Measurements from ENCODE around the gene CDON. TPM values are rescaled to one million over a fixed set of nuclear protein-coding genes. Genes with fewer than 3 reads are reported as not detected.

The CDON gene
- total and polyA plus RNA-seq, 8 donors: 0.80 to 10.7 (median 2.9) TPM

- intact Hi-C loops (cut with DNase I): no loop called here
- WGBS, 2 donors: 76 to 83% methylated on average over 4 of the region's 4 CpGs
- DNase-seq (no peak), ATAC-seq (peak in 1 of 4 donors; percentile 5), FAIRE-seq (no peak)
- Histone ChIP-seq H3K4me3 (no peak overlapping the region), H3K9me3 (no peaks in the 10 kb centered on the region), H3K4me1 (peaks cover 0 to 17% (median 15%) of the 10 kb centered on the region in 3 donors), H3K27me3 (no peaks in the 10 kb centered on the region), H3K36me3 (no peaks in the 10 kb centered on the region), H3K27ac (no peak overlapping the region)
- TF ChIP-seq CTCF (IDR thresholded peaks at IDR 0.05): no peak
Observed at GRCh38 chr11:126084608-126084912, 21.9 kb upstream of the CDON start.

- TF ChIP-seq CTCF (IDR thresholded peaks at IDR 0.05): no peak
- Histone ChIP-seq H3K36me3 (no peaks in the 10 kb centered on the region), H3K27me3 (no peaks in the 10 kb centered on the region), H3K27ac (no peak overlapping the region), H3K9me3 (no peaks in the 10 kb centered on the region), H3K4me3 (no peak overlapping the region), H3K4me1 (peaks cover 0 to 18% (median 16%) of the 10 kb centered on the region in 3 donors)
- ATAC-seq (peak in 2 of 4 donors; percentile 22 to 41), FAIRE-seq (no peak), DNase-seq (no peak)
- intact Hi-C loops (cut with DNase I): no loop called here
- 56 to 57% methylated on average over 12 of the region's 12 CpGs for WGBS, 2 donors
Observed at GRCh38 chr11:126083829-126084607, 21.4 kb upstream of the CDON start.

GRCh38 chr11:126082251-126083109 lies 19.8 kb upstream of the CDON start:
- no peak for FAIRE-seq
- Histone ChIP-seq H3K9me3 (no peaks in the 10 kb centered on the region), H3K4me1 (peaks cover 0 to 18% (median 16%) of the 10 kb centered on the region in 3 donors), H3K36me3 (no peaks in the 10 kb centered on the region), H3K27me3 (no peaks in the 10 kb centered on the region), H3K27ac (no peak overlapping the region), H3K4me3 (no peak overlapping the region)
- no peak for ATAC-seq
- WGBS, 2 donors: 86% methylated on average over 17 of the region's 17 CpGs
- no peak for DNase-seq
- intact Hi-C loops (cut with DNase I): no loop called here
- no peak for TF ChIP-seq CTCF (IDR thresholded peaks at IDR 0.05)

GRCh38 chr11:126081915-126082250 lies 19.2 kb upstream of the CDON start:
- no peaks in the 10 kb centered on the region for H3K27me3 ChIP-seq
- H3K4me3 ChIP-seq: no peak overlapping the region
- TF ChIP-seq CTCF (IDR thresholded peaks at IDR 0.05): no peak
- FAIRE-seq (no peak), DNase-seq (no peak), ATAC-seq (no peak)
- no peaks in the 10 kb centered on the region for H3K36me3 ChIP-seq
- no peak overlapping the region for H3K27ac ChIP-seq
- peaks cover 0 to 18% (median 16%) of the 10 kb centered on the region in 3 donors for H3K4me1 ChIP-seq
- 74 to 87% methylated on average over 4 of the region's 4 CpGs for WGBS, 2 donors
- intact Hi-C loops (cut with DNase I): no loop called here
- H3K9me3 ChIP-seq: no peaks in the 10 kb centered on the region
